Erythroblast (primary cell): Measurements from ENCODE around the gene TIMM50.

Source experiments
- DNase-seq, 2 experiments: peaks; one replicate each; lab custom pipeline; 2025; lab: John Stamatoyannopoulos, UW
- GATA1 ChIP-seq: IDR thresholded peaks from 2 replicates; pipeline ENCODE4 v1.6.1; 2011; ENCODE audit warnings: low read depth, mild to moderate bottlenecking, control low read depth, low read length, moderate library complexity
- POLR2A ChIP-seq: IDR thresholded peaks from 2 replicates; pipeline ENCODE4 v1.6.1; 2011; ENCODE audit warnings: mild to moderate bottlenecking, low read length

The TIMM50 gene

GRCh38 chr19:39517432-39517831 lies 36.8 kb downstream of the TIMM50 start:
- TF ChIP-seq GATA1 (no peak), POLR2A (no peak)
- no peak for DNase-seq

GRCh38 chr19:39518458-39518857 lies 37.8 kb downstream of the TIMM50 start:
- DNase-seq = no peak
- TF ChIP-seq POLR2A = no peak

DNA sequence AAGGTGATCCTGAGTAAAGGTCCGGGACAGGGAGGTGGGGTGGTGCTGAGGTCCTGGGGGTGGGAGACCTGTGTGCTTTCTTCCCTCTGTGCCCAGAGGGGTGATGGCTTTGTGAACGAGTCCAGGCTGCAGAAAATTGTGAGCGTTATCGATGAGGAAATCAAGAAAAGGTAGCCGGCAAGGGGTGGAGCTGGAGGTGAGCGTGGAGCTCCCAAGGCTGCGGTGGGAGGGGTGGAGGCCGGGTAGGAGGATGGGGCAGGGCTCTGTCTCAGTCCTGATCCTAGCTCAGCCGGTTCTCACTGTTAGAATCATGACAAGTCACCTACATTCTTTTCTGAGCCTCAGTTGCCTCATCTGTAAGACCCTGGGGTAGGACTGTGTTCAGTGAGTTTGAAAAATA lies 38.3 kb downstream of the TIMM50 start:
- TF ChIP-seq POLR2A = no peak
- TF ChIP-seq GATA1 = no peak
- DNase-seq = no peak

DNA sequence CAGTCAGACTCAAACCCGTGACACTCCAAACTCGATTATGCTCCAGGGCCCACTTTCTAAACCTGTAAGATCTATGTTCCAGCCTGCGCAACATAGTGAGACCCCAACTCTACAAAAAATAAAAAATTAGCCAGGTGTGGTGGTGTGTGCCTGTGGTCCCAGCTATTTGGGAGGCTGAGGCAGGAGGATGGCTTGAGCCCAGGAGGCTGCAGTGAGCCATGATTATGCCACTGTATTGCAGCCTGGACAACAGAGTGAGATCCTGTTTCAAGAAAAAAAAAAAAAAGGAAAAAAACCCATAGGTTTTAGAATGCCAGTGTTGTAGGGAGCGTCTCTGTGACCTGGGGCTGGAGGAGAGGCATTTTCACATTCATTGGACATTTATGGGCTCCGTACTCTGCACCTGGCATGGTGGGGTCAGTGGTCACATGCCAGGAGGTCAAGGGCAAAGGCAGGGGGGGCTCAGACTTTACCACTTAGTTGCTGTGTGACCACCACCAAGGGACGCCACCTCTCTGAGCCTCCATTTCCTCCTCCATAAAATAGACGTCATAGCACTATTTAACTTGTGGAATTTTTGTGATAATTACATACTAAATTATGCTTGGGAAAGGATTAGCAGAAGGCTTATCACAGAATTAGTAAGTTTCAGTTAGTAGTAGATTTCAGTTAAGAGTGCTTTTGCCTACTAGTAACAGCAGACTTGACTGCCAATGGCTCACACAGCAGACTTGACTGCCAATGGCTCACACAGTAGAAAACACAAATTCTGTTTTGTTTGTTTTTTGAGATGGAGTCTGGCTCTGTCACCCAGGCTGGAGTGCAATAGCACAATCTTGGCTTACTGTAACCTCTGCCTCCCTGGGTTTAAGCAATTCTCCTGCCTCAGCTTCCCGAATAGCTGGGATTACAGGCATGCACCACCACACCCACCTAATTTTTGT lies 40.2 kb downstream of the TIMM50 start:
- no peak for DNase-seq
- no peak for TF ChIP-seq GATA1
- TF ChIP-seq POLR2A = no peak

DNA sequence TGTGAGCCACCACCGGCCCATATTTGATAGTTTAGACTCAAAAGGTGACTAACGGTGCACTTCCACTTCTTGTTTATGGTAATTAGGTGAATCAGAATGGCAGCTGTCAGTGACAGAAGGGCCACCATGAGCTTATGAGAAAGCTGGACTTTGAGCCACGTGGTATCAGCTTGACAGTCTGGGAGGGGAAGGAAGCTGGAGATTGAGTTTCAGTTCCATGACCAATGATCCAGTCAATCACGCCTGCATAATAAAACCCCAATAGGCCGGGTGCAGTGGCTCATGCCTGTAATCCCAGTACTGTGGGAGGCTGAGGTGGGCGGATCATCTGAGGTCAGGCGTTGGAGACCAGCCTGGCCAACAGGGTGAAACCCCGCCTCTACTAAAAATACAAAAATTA lies 43.9 kb downstream of the TIMM50 start:
- DNase-seq = no peak
- no peak for TF ChIP-seq GATA1
- TF ChIP-seq POLR2A = no peak

DNA sequence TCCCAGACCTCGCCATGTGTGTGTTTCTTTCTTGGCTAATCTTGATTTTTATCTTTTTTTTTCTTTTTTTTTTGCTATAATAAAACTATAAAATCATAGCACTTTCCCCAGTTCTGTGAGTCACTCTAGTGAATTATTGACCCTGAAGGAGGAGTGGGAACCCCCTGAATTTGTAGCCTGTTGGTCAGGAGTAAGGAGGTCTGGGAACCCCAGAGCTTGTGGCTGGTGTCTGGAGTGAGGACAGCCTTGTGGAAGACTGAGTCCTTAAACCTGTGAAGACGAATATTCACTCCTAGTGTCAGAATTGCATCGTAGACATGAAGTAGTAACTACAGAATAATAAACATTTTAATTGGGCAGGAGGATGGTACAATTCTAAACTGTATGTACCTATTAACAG lies 44.6 kb downstream of the TIMM50 start:
- TF ChIP-seq GATA1 (no peak), POLR2A (no peak)
- DNase-seq = no peak

GRCh38 chr19:39531834-39532232 lies 51.2 kb downstream of the TIMM50 start:
- TF ChIP-seq POLR2A (no peak), GATA1 (no peak)
- no peak for DNase-seq

DNA sequence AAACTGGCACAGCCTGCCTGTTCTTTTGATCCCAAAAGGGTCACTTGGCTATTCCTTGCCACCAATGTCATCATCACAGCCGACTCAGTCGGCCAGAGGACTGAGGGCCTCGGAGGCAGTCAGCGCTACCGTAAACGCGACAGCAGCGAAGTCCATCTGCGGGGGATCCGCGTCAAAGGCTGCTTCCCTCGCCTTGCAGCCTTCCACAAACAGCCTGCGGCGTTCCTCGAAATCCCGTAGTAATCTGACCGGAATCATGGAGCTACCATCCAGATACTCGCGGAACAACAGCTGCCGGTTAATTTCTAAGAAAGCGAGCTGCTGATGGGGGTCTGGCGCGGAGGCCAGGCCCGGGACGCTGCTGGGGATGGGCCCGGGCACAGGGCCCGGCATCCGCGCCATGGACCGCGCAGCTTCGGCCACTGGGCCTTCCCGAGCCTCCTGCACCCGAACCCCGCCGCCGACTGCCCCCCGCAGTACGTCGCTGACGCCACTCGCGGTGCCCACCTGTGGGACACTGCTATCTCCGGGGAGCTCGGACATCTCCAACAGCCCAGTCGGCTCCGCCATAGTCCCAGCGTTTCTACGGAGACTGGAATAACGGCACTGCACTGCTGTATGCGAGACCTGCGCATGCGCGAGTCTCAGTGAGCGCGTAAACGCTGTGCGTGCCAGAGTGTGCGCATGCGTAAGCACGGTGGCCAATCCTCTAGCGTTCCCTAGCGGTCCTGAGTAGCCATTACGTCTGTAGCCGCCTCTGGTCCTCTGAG lies 51.8 kb downstream of the TIMM50 start, which contains the start of gene EID2B:
TSS of gene EID2B (minus strand) at position 620 of the 770 bp plus-strand sequence. CDS start at position 570, 50 bp downstream.
- TF ChIP-seq POLR2A (peak; percentile 77), GATA1 (no peak)
- peak; percentile 96 to 99 for DNase-seq

DNA sequence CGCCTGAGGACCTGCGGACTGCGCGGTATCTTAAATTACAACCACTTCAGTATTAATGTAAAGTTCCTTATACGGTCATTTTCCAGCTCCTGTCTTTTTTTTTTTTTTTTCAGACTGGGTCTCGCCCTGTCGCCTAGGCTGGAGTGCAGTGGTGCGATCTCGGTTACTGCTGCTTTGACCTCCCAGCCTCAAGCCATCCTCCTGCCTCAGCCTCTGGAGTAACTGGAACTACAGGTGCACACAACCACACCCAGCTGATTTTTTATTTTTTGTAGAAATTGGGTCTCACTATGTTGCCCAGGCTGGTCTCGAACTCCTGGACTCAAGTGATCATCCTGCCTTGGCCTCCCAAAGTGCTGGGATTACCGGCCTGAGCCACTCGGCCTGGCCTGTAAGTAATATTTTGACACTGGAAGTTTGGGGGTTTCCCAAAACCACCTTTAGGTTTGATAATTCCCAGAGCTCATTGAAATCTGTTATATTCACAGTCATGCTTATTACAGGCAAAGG lies 52.4 kb downstream of the TIMM50 start:
- no peak for TF ChIP-seq GATA1
- no peak for TF ChIP-seq POLR2A
- DNase-seq = no peak

DNA sequence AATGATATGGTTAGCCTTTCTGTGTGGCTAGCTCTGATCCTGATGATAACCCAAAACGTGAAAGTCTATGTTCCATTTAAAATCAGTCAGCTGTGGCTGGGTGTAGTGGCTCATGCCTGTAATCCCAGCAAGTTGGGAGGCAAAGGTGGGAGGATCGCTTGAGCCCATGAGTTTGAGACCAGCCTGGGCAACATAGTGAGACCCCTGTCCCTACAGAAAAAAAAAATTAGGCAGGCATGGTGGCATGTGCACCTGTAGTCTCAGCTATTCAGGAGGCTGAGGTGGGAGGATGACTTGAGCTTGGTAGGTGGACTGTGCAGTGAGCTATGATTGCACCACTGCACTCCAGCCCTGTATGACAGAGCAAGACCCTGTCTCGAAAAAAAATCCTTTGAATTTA lies 53.2 kb downstream of the TIMM50 start:
- TF ChIP-seq POLR2A (no peak), GATA1 (no peak)
- no peak for DNase-seq

GRCh38 chr19:39539165-39539517 lies 58.5 kb downstream of the TIMM50 start:
- DNase-seq = no peak
- no peak for TF ChIP-seq POLR2A
- no peak for TF ChIP-seq GATA1

- peak; percentile 95 to 97 for DNase-seq
- TF ChIP-seq POLR2A = peak; percentile 77
- TF ChIP-seq GATA1 = no peak
Observed at GRCh38 chr19:39539518-39540332, 59.1 kb downstream of the TIMM50 start, which contains the start of gene EID2. Gene EID2 (minus strand): TSS chr19:39540161. CDS start chr19:39540079, 82 bp downstream.

- TF ChIP-seq GATA1 = no peak
- TF ChIP-seq POLR2A = no peak
- DNase-seq = no peak
Observed at GRCh38 chr19:39540333-39540673, 59.7 kb downstream of the TIMM50 start.
